B cell (primary cell): ENCODE data around the gene FPR1. TPM values are rescaled to one million over a fixed set of nuclear protein-coding genes. Genes with fewer than 3 reads are reported as not detected.

Experiments used
- ATAC-seq: fragments of 200-7000 bp; cut with Tn5 transposase; one replicate; pipeline ENCODE4 v1.10.0; 2021; ENCODE audit warnings: low read depth, mild to moderate bottlenecking, moderate number of reproducible peaks, moderate library complexity
- CTCF ChIA-PET: fragments of 350-600 bp; sonication (Branson Sonifier 250); formaldehyde crosslinking; loops from one replicate; lab custom pipeline; 2021; ENCODE audit warnings: antibody characterized with exemption, inconsistent platforms; lab: Charles Lee
- POLR2A ChIA-PET: fragments of 350-600 bp; sonication (Branson Sonifier 250); formaldehyde crosslinking; loops from one replicate; lab custom pipeline; 2021; ENCODE audit warnings: antibody characterized with exemption; lab: Charles Lee
- DNase-seq: peaks from one replicate; pipeline ENCODE4 v3.0.0; 2013
- H2AFZ ChIP-seq: 2 replicates; pipeline ENCODE4 v1.6.1; 2012; ENCODE audit warnings: mild to moderate bottlenecking, low read depth, low read length; ENCODE audit not compliant: insufficient read depth, poor library complexity, severe bottlenecking
- H3K27ac ChIP-seq, 2 donors: 1 replicate in 1 of 2; 2 replicates in 1 of 2; pipeline ENCODE4 v1.5.1; 2012 to 2013; ENCODE audit warnings: low read length in 2 of 2, mild to moderate bottlenecking in 2 of 2, moderate library complexity in 1 of 2
- H3K27me3 ChIP-seq, 4 experiments: fragments of 200-600 bp in 1 of 4; sonication (generic) in 1 of 4; replicated peaks in 1 of 4; 1 replicate in 2 of 4; 2 replicates in 2 of 4; pipeline versions ENCODE4 v1.6.1 to v1.7.0; 2013 to 2016; ENCODE audit warnings: low read length in 3 of 4, mild to moderate bottlenecking in 2 of 4, mixed read lengths in 1 of 4, moderate library complexity in 1 of 4; ENCODE audit not compliant: insufficient read depth in 4 of 4, control insufficient read depth in 3 of 4; ENCODE audit errors: control extremely low read depth in 1 of 4
- H3K36me3 ChIP-seq, 2 experiments: replicated peaks in 1 of 2; 1 replicate in 1 of 2; 2 replicates in 1 of 2; pipeline versions ENCODE4 v1.6.1 to v1.7.1; 2013; ENCODE audit warnings: low read length in 1 of 2; ENCODE audit not compliant: insufficient read depth in 2 of 2, control insufficient read depth in 1 of 2; ENCODE audit errors: control extremely low read depth in 1 of 2, extremely low read depth in 1 of 2
- H3K4me1 ChIP-seq, 2 donors: fragments of 200-600 bp in 1 of 2; sonication (generic) in 1 of 2; 1 replicate in 1 of 2; 2 replicates in 1 of 2; pipeline versions ENCODE4 v1.5.1 to v1.6.1; 2013 to 2017; ENCODE audit warnings: low read length in 2 of 2; ENCODE audit not compliant: control insufficient read depth in 2 of 2, insufficient read depth in 2 of 2
- H3K4me2 ChIP-seq: replicated peaks from 2 replicates; pipeline ENCODE3; 2012; ENCODE audit warnings: mild to moderate bottlenecking, low read depth, low read length; ENCODE audit not compliant: poor library complexity, severe bottlenecking
- H3K4me3 ChIP-seq, 5 experiments: fragments of 200-600 bp in 1 of 5; sonication (generic) in 1 of 5; 1 replicate in 3 of 5; 2 replicates in 2 of 5; pipeline versions ENCODE4 v1.5.1 to v1.7.0; 2011 to 2016; ENCODE audit warnings: low read length in 4 of 5, mild to moderate bottlenecking in 4 of 5, low read depth in 2 of 5, control low read depth in 1 of 5, moderate library complexity in 1 of 5; ENCODE audit not compliant: insufficient read depth in 1 of 5; ENCODE audit errors: control extremely low read depth in 1 of 5, extremely low read depth in 1 of 5
- H3K79me2 ChIP-seq: fragments of 200-600 bp; sonication (generic); one replicate; pipeline ENCODE4 v1.6.0; 2016; ENCODE audit warnings: low read length; ENCODE audit not compliant: control insufficient read depth, insufficient read depth
- H3K9ac ChIP-seq: fragments of 200-600 bp; sonication (generic); 2 replicates; pipeline ENCODE4 v1.6.1; 2017; ENCODE audit warnings: mild to moderate bottlenecking, low read length, moderate library complexity
- H3K9me3 ChIP-seq, 3 donors: one replicate each; pipeline versions ENCODE4 v1.6.1 to v1.7.1; 2013; ENCODE audit warnings: low read length in 2 of 3; ENCODE audit not compliant: control insufficient read depth in 2 of 3, insufficient read depth in 1 of 3; ENCODE audit errors: control extremely low read depth in 1 of 3
- H4K20me1 ChIP-seq: 2 replicates; pipeline ENCODE4 v1.6.0; 2012; ENCODE audit warnings: mild to moderate bottlenecking, low read length; ENCODE audit not compliant: insufficient read depth, control insufficient read depth, poor library complexity, severe bottlenecking
- H3K27ac Mint-ChIP-seq: one replicate; pipeline ENCODE4 v1.8.0; 2021; ENCODE audit warnings: mixed read lengths
- H3K27me3 Mint-ChIP-seq: one replicate; pipeline ENCODE4 v1.8.0; 2021; ENCODE audit warnings: mixed read lengths
- H3K4me1 Mint-ChIP-seq: one replicate; pipeline ENCODE4 v1.8.0; 2021; ENCODE audit warnings: mixed read lengths
- H3K4me3 Mint-ChIP-seq: one replicate; pipeline ENCODE4 v1.8.0; 2021; ENCODE audit warnings: mixed read lengths
- H3K9me3 Mint-ChIP-seq: one replicate; pipeline ENCODE4 v1.8.0; 2022; ENCODE audit warnings: mixed read lengths; ENCODE audit not compliant: insufficient read depth
- EZH2 ChIP-seq: IDR thresholded peaks from 2 replicates; pipeline ENCODE4 v1.6.1; 2012; ENCODE audit warnings: borderline replicate concordance, low read depth, mild to moderate bottlenecking, moderate library complexity, low read length; ENCODE audit not compliant: insufficient read depth, poor library complexity, severe bottlenecking
- WGBS: methylation state at CpG from one replicate; pipeline ENCODE4 v1.1.5; 2013; ENCODE audit warnings: missing lambda C conversion rate; ENCODE audit not compliant: insufficient coverage; 5-methylcytosine and 5-hydroxymethylcytosine counted together
- intact Hi-C: fragments of 100-400 bp; cut with micrococcal nuclease; formaldehyde crosslinking; loops from one replicate; pipeline ENCODE4 v1.10.0; 2022
- polyA plus RNA-seq: library from polyadenylated mRNA; depleted of rRNA; stranded (reverse); fragments of >200 nt; gene quantifications from 2 replicates; pipeline ENCODE4 v1.2.3, GENCODE V29; 2012
- total RNA-seq, 2 donors: library from RNA; stranded (reverse); fragments of 120-200 nt in 1 of 2; gene quantifications; 1 replicate in 1 of 2; 2 replicates in 1 of 2; pipeline versions ENCODE4 v1.2.3 to v1.2.4, GENCODE V29; 2013 to 2022
- TF ChIP-seq, protein P1 (sequence below): fragments of 200-600 bp; IDR thresholded peaks from one replicate; pipeline ENCODE4 v1.8.0; 2022; ENCODE audit warnings: antibody characterized with exemption, mild to moderate bottlenecking

The FPR1 gene
- total and polyA plus RNA-seq, 2 donors (not counting 1 experiment from before 2014, with no cell fraction given), result 0.17 to 1.1 TPM

DNA sequence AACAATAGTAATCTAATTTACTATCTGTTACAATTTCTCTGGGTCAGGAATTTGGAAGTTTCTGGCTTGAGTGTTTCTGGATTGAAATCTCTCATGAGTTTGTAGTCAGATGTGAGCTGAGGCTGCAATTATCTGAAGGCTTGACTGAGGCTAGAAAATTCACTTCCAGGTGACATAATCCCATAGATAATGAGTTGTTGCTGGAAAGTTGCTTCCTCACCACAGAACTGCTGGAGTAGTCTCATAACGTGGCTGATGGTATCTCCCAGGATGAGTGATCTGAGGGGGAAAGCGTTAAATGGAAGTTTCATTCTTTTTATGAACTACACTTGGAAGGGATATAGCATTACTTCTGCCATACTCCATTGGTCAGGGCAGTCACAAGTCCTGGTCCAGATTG lies 28.0 kb upstream of the FPR1 start:
- Histone ChIP-seq H3K4me2 (no peak overlapping the region), H3K4me3 (no peak overlapping the region), H4K20me1 (no peaks in the 10 kb centered on the region), H3K4me1 (peaks cover 0 to 6% of the 10 kb centered on the region in 2 donors), H3K9ac (no peak overlapping the region), H3K27me3 (peaks cover 0 to 13% (median 3%) of the 10 kb centered on the region in 4 experiments), H2AFZ (no peak overlapping the region), H3K27ac (no peak overlapping the region), H3K79me2 (no peaks in the 10 kb centered on the region), H3K9me3 (peaks cover 0 to 3% (median 0%) of the 10 kb centered on the region in 3 donors), H3K36me3 (no peaks in the 10 kb centered on the region)
- POLR2A ChIA-PET, result no interaction called here
- no peaks in the 10 kb centered on the region for H3K9me3 Mint-ChIP-seq
- no CpG with 5 or more reads among the region's 2 CpGs for WGBS
- H3K27ac Mint-ChIP-seq, result no peak overlapping the region
- no peak overlapping the region for H3K4me3 Mint-ChIP-seq
- ATAC-seq, result no peak
- no peak for DNase-seq
- intact Hi-C loops, result no loop called here
- H3K27me3 Mint-ChIP-seq, result peaks cover 49% of the 10 kb centered on the region
- CTCF ChIA-PET, result interaction anchor here (1.0 to 1.2 kb wide), 2 partner anchors 122 to 458 kb away, joined by 3 read pairs; no protein-coding TSS in a partner anchor
- TF ChIP-seq EZH2, result no peak
- TF ChIP-seq, protein P1, sequence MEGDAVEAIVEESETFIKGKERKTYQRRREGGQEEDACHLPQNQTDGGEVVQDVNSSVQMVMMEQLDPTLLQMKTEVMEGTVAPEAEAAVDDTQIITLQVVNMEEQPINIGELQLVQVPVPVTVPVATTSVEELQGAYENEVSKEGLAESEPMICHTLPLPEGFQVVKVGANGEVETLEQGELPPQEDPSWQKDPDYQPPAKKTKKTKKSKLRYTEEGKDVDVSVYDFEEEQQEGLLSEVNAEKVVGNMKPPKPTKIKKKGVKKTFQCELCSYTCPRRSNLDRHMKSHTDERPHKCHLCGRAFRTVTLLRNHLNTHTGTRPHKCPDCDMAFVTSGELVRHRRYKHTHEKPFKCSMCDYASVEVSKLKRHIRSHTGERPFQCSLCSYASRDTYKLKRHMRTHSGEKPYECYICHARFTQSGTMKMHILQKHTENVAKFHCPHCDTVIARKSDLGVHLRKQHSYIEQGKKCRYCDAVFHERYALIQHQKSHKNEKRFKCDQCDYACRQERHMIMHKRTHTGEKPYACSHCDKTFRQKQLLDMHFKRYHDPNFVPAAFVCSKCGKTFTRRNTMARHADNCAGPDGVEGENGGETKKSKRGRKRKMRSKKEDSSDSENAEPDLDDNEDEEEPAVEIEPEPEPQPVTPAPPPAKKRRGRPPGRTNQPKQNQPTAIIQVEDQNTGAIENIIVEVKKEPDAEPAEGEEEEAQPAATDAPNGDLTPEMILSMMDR, result no peak
- H3K4me1 Mint-ChIP-seq, result peaks cover 2% of the 10 kb centered on the region

DNA sequence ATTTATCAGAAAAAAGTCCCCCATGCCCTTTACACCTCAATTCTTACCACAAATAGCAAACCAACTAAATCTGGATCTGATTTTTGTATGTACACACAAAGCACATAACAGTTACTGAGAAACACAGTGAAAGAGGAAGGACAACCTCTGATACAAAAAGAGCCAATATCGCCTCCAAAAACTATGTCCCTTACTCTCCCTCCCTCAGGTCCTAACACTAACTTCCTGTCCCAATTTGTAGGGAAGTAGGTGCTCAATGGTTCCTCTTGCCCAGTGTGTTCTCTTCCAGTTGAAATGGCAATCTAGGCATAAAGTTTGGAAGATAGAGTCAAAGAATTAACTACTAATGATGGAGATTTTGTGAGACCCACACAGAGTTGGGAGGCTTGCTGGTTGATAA lies 27.5 kb upstream of the FPR1 start:
- no CpG with 5 or more reads among the region's 1 CpG for WGBS
- Histone ChIP-seq H3K79me2 (no peaks in the 10 kb centered on the region), H3K27ac (no peak overlapping the region), H3K36me3 (no peaks in the 10 kb centered on the region), H3K9ac (no peak overlapping the region), H3K4me1 (peaks cover 0 to 6% of the 10 kb centered on the region in 2 donors), H3K27me3 (peaks cover 0 to 13% (median 3%) of the 10 kb centered on the region in 4 experiments), H2AFZ (no peak overlapping the region), H4K20me1 (no peaks in the 10 kb centered on the region), H3K4me3 (no peak overlapping the region), H3K4me2 (no peak overlapping the region), H3K9me3 (peaks cover 0 to 2% (median 0%) of the 10 kb centered on the region in 3 donors)
- ATAC-seq (no peak), DNase-seq (no peak)
- Mint-ChIP-seq H3K27ac (no peak overlapping the region), H3K4me1 (peaks cover 2% of the 10 kb centered on the region), H3K9me3 (peaks cover 2% of the 10 kb centered on the region), H3K27me3 (peaks cover 52% of the 10 kb centered on the region), H3K4me3 (no peak overlapping the region)
- ChIA-PET CTCF (interaction anchor here (1.0 to 2.5 kb wide), 3 partner anchors 37 to 458 kb away, joined by 3 to 23 read pairs (median 6); no protein-coding TSS in a partner anchor), POLR2A (no interaction called here)
- intact Hi-C loops, result no loop called here
- TF ChIP-seq, protein P1, result no peak
- TF ChIP-seq EZH2, result no peak
